GM12878 (cell line): ENCODE data around the gene SNRPA1.

Experiments
- BHLHE40 ChIP-seq, 2 experiments: fragments of 450-650 bp in 1 of 2; IDR thresholded peaks; 2 replicates each; pipeline ENCODE4 v1.6.1; 2011 to 2017; ENCODE audit warnings: low read depth in 2 of 2, borderline replicate concordance in 1 of 2, improper control_type of control experiment in 1 of 2, low read length in 1 of 2, mild to moderate bottlenecking in 1 of 2
- CTCF ChIP-seq, 3 experiments: IDR thresholded peaks in 2 of 3; conservative IDR thresholded peaks in 1 of 3; 2 replicates each; pipeline ENCODE4 v1.5.1; 2011; ENCODE audit warnings: low read depth in 3 of 3, low read length in 3 of 3, mild to moderate bottlenecking in 3 of 3, control low read depth in 2 of 3, moderate library complexity in 2 of 3, inconsistent platforms in 1 of 3, mixed read lengths in 1 of 3; ENCODE audit not compliant: control insufficient read depth in 2 of 3, insufficient read depth in 1 of 3; ENCODE audit errors: extremely low read depth in 1 of 3
- EP300 ChIP-seq, 2 experiments: fragments of 150-350 bp in 1 of 2; IDR thresholded peaks; 2 replicates each; pipeline ENCODE4 v1.6.1; 2011 to 2012; ENCODE audit warnings: low read depth in 2 of 2, low read length in 2 of 2, borderline replicate concordance in 1 of 2, improper control_type of control experiment in 1 of 2, inconsistent platforms in 1 of 2; ENCODE audit not compliant: control insufficient read depth in 1 of 2
- EZH2 ChIP-seq: IDR thresholded peaks from 2 replicates; pipeline ENCODE4 v1.6.1; 2012; ENCODE audit warnings: low read depth, mild to moderate bottlenecking, control low read depth, inconsistent platforms, low read length, borderline replicate concordance; ENCODE audit not compliant: control insufficient read depth
- TCF7 ChIP-seq: IDR thresholded peaks from 2 replicates; pipeline ENCODE4 v1.6.1; 2014; ENCODE audit warnings: antibody characterized with exemption, borderline replicate concordance
- ZNF24 ChIP-seq: fragments of 450-650 bp; IDR thresholded peaks from 2 replicates; pipeline ENCODE4 v1.6.1; 2017; ENCODE audit warnings: antibody characterized with exemption, mild to moderate bottlenecking
- ZSCAN29 ChIP-seq: fragments of 450-650 bp; IDR thresholded peaks from 2 replicates; pipeline ENCODE4 v1.6.1; 2017; ENCODE audit warnings: mild to moderate bottlenecking, moderate library complexity

- TF ChIP-seq EP300 (IDR thresholded peaks at IDR 0.05; ENCODE audit: borderline replicate concordance in 1 of 2, control insufficient read depth in 1 of 2, low read depth in 2 of 2, low read length in 2 of 2) (no peak), ZSCAN29 (no peak), CTCF (IDR thresholded peaks at IDR 0.05 in 2 of 3, conservative IDR thresholded peaks at IDR 0.05 in 1 of 3; ENCODE audit: control insufficient read depth in 2 of 3, extremely low read depth in 1 of 3, insufficient read depth in 1 of 3, low read depth in 3 of 3, low read length in 3 of 3) (no peak), ZNF24 (no peak), TCF7 (no peak), EZH2 (no peak), BHLHE40 (IDR thresholded peaks at IDR 0.05; ENCODE audit: borderline replicate concordance in 1 of 2, low read depth in 2 of 2, low read length in 1 of 2) (no peak)
Measured at GRCh38 chr15:101328001-101328400, 33.0 kb upstream of the SNRPA1 start.
